D721Med (cell line): ENCODE measurements around the gene FIS1.
"Not testable (repeated sequence)": the region's sequence is repeated elsewhere in the genome, so short reads cannot be mapped to it uniquely, and the experiment has no call there.

Source experiments
- DNase-seq: peaks from one replicate; pipeline ENCODE4 v3.0.0; 2011; ENCODE audit warnings: low spot score; ENCODE audit not compliant: insufficient read length
- FAIRE-seq: peaks from 2 replicates; lab custom pipeline; 2011; peaks lifted over from hg19 to GRCh38; lab: Jason Lieb, UNC
- CTCF ChIP-seq: IDR thresholded peaks from 2 replicates; pipeline ENCODE4 v1.5.1; 2012; ENCODE audit warnings: mild to moderate bottlenecking, control low read depth; ENCODE audit not compliant: insufficient read depth; ENCODE audit errors: missing control alignments

Gene FIS1

DNA sequence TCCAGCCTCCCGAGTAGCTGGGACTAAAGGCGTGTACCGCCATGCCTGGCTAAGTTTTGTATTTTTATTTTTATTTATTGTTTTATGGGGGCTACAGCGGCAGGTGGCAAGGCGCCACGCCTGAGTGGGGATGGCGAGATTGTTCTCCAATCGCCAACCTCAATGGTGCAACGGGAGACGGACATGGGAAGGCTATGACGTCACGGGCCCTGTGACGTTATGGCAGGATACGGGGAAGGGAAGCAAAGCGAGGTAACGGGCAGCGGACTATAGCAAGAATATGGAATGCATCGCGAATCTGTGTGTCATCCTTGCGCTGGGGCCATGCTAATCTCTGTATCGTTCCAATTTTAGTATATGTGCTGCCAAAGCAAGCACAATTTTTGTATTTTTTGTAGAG lies 24.8 kb upstream of the FIS1 start:
- DNase-seq: no peak
- FAIRE-seq: no peak
- TF ChIP-seq CTCF: no peak

- TF ChIP-seq CTCF: no peak
- FAIRE-seq: no peak
- DNase-seq: no peak
Observed at GRCh38 chr7:101265622-101266516, 21.0 kb upstream of the FIS1 start.

GRCh38 chr7:101264102-101264706 lies 19.3 kb upstream of the FIS1 start:
- not testable (repeated sequence) for DNase-seq, FAIRE-seq

- no peak for TF ChIP-seq CTCF
- FAIRE-seq: no peak
- DNase-seq: no peak
Observed at GRCh38 chr7:101258243-101258731, 13.4 kb upstream of the FIS1 start.

- DNase-seq (no peak), FAIRE-seq (no peak)
- TF ChIP-seq CTCF: no peak
Observed at GRCh38 chr7:101255796-101256195, 10.9 kb upstream of the FIS1 start.

GRCh38 chr7:101253199-101253598 lies 8.3 kb upstream of the FIS1 start:
- FAIRE-seq: not testable (repeated sequence)

DNA sequence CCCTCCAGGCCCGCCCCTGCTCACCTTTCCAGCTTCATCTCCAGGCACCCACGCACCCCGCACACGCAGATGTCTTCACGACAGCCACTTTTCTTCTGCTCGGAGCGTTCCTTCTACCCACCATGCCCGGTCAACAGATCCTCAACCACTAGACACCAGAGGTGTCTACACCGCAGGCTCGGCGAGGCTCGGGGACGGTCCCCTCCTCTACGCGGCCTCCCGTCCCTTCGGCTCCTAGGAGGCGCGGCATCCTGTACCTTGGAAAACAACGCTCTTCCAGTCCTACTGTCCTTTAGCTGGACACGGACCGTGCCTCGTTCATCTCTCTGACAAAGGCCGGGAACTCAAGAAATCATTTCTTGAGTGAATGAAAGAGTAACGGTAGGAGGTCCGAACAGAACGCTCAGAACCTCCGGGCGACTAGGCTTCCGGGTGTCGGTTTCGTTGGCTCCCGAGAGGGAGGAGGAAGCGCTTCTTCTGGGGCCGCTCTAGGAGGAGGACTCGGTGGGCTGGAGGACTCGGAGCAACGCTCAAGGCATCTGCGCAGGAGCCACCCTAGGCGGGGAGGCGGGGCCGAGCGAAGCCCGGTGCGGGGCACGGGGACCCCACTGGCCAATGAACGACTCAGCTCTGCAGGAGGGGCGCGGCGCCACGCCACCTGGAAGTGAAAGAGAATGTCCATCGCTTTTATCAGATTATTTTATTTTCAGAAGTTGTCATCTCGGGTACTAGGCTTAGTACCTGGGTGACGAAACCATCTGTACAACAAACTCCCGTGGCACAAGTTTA lies 7.2 kb upstream of the FIS1 start:
- DNase-seq (peak; percentile 88), FAIRE-seq (no peak)
- TF ChIP-seq CTCF: no peak

More at GRCh38 chr7:101253199-101253598, 8.3 kb upstream of the FIS1 start:
- DNase-seq: not testable (repeated sequence)
